ENCODE measurements around the gene HNMT.
"Not testable (repeated sequence)": the region's sequence is repeated elsewhere in the genome, so short reads cannot be mapped to it uniquely, and the experiment has no call there.

Gene HNMT

DNA sequence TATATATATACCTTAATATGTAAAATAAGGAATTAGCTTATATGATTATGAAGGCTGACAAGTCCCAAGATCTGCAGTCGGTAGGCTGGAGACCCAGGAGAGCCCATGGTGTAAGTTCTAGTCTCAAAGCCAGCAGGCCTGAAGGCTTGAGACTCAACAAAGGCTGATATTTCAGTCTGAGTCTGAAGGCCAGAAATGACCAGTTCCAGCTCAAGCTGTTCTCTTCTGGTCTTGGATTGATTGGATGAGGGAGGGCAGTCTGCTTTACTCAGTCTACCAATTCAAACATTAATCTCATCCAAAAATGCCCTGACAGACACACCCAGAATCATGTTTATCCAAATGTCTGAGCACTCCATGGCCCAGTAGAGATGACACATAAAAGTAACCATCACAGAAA is 22.0 kb downstream of the HNMT start:
- TF ChIP-seq, protein P1, sequence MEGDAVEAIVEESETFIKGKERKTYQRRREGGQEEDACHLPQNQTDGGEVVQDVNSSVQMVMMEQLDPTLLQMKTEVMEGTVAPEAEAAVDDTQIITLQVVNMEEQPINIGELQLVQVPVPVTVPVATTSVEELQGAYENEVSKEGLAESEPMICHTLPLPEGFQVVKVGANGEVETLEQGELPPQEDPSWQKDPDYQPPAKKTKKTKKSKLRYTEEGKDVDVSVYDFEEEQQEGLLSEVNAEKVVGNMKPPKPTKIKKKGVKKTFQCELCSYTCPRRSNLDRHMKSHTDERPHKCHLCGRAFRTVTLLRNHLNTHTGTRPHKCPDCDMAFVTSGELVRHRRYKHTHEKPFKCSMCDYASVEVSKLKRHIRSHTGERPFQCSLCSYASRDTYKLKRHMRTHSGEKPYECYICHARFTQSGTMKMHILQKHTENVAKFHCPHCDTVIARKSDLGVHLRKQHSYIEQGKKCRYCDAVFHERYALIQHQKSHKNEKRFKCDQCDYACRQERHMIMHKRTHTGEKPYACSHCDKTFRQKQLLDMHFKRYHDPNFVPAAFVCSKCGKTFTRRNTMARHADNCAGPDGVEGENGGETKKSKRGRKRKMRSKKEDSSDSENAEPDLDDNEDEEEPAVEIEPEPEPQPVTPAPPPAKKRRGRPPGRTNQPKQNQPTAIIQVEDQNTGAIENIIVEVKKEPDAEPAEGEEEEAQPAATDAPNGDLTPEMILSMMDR (conservative IDR thresholded peaks at IDR 0.05; ENCODE audit: low read length): no peak
- DNase-seq (ENCODE audit: low read depth): no peak
- no peak overlapping the region for H3K4me3 ChIP-seq (ENCODE audit: low read length)

DNA sequence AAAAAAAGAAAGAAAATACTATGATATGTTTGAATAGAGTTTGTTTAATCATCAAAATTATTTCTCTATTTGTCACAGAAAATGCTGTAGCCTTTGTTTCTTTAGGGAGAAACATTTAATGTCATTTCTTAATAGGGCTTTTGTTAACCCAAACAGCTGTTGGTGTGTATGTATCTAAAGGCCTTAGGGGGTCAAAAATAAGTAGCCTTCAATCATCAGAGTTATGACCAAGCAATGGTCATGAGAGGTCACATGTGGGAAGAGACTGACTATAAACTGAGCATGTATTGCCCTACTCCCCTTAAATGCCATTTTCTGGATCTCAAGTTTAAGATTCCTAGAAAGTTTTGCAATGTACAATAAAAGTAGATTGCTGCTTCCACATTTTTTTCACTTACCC is 22.7 kb downstream of the HNMT start:
- no peak overlapping the region for H3K4me3 ChIP-seq (ENCODE audit: low read length)
- TF ChIP-seq, protein P1 (conservative IDR thresholded peaks at IDR 0.05; ENCODE audit: low read length): no peak
- no peak for DNase-seq (ENCODE audit: low read depth)

DNA sequence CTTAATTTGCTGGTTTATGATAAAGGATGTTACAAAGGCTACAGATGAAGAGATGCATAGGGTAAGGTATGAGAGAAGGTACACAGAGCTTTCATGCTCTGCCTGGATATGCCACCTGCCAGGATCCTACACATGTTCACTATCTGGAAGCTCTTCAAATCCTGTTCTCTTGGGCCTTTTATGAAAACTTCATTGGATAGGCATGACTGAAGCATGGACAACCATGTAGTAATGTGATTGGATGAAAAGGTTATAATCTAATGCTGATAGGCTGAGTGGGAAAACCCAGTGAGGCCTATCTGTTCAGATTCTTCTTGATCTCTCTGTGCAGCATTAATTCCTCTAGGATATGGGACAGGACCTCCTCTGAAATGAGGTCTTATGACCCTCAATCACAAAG is 26.8 kb downstream of the HNMT start:
- no peak for DNase-seq (ENCODE audit: low read depth)
- no peak overlapping the region for H3K4me3 ChIP-seq (ENCODE audit: low read length)
- TF ChIP-seq, protein P1 (conservative IDR thresholded peaks at IDR 0.05; ENCODE audit: low read length): no peak

DNA sequence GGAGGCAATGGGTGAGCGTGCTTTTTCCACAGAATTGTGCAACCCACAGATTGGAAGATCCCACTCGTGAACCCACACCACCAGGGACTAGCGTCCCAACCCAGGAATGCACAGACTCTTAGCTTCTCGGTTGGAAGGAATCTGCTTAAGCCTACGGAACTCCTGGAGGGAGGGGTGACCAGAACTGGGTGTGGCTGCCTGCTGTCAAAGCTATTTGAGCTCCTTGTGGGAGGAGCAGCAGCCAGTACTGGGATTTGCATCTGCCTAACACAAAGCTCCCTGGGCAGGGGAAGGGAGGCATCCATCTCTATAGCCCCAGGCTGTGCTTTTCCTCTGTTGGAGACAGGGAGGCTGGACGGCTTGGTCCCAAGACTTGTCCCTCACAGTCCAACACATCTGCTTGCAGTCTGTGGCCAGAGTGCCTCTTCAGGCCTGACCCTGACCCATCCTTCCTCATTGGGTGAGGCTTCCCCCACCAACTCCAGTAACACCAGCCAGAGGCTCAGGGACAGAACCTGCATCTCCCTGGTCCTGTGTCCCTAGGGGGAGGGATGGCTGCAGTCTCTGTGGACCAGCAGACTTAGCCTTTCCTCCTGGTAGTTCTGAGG is 27.9 kb downstream of the HNMT start:
- TF ChIP-seq, protein P1 (conservative IDR thresholded peaks at IDR 0.05; ENCODE audit: low read length): no peak

DNA sequence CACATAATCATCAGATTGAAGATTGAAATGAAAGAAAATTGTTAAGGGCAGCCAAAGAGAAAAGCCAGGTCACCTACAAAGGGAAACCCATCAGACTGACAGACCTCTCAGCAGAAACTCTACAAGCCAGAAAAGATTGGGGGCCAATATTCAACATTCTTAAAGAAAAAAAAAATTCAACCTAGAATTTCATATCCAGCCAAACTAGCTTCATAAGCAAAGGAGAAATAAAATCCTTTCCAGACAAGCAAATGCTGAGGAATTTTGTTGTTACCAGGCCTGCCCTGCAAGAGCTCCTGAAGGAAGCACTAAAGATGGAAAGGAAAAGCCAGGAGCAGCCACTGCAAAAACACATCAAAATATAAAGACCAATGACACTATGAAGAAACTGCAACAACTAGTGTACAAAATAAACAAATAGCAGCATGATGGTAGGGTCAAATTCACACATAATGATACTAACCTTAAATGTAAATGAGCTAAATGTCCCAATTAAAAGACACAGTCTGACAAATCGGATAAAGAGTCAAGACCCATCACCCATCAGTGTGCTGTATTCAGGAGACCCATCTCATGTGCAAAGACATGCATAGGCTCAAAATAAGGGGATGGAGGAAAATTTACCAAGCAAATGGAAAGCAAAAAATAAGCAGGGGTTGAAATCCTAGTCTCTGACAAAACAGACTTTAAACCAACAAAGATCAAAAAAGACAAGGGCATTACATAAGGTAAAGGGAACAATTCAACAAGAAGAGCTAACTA is 29.6 kb downstream of the HNMT start:
- H3K4me3 ChIP-seq (ENCODE audit: low read length); DNase-seq (ENCODE audit: low read depth): not testable (repeated sequence)

More for the DNA sequence above, 27.9 kb downstream of the HNMT start:
- no peak for DNase-seq (ENCODE audit: low read depth)
- no peak overlapping the region for H3K4me3 ChIP-seq (ENCODE audit: low read length)

DNA sequence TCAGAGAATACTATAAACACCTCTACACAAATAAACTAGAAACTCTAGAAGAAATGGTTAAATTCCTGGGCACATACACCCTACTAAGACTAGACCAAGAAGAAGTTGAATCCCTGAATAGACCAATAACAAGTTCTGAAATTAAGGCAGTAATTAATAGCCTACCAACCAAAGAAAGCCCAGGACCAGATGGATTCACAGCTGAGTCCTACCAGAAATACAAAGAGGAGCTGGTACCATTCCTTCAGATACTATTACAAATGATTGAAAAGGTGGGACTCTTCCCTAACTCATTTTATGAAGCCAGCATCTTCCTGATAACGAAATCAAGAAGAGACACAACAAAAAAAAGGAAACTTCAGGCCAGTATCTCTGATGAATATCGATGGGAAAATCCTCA is 31.1 kb downstream of the HNMT start:
- not testable (repeated sequence) for H3K4me3 ChIP-seq (ENCODE audit: low read length); DNase-seq (ENCODE audit: low read depth)

DNA sequence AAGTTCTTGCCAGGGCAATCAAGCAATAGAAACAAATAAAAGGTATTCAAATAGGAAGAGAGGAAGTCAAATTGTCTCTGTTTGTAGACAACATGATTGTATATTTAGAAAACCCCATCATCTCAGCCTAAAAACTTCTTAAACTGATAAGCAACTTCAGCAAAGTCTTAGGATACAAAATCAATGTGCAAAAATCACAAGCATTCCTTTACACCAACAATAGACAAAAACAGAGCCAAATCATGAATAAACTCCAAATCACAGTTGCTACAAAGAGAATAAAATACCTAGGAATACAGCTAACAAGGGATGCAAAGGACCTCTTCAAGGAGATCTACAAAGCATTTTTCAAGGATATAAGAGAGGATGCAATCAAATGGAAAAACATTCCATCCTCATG is 31.9 kb downstream of the HNMT start:
- not testable (repeated sequence) for DNase-seq (ENCODE audit: low read depth); H3K4me3 ChIP-seq (ENCODE audit: low read length)

DNA sequence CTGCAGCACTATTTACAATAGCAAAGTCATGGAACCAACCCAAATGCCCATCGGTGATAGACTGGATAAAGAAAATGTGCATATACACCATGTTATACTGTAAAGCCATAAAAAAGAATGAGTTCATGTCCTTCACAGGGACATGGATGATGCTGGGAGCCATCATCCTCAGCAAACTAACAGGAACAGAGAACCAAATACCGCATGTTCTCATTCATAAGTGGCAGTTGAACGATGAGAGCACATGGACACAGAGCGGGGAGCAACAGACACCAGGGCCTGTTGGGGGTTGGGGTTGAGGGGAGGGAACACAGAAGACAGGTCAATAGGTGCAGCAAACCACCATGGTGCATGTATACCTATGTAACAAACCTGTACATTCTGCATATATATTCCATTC is 33.5 kb downstream of the HNMT start:
- TF ChIP-seq, protein P1 (conservative IDR thresholded peaks at IDR 0.05; ENCODE audit: low read length): no peak
- H3K4me3 ChIP-seq (ENCODE audit: low read length): no peak overlapping the region

More for the DNA sequence above, 33.5 kb downstream of the HNMT start:
- no peak for DNase-seq (ENCODE audit: low read depth)
